Spinal cord (tissue), 10 donors: ENCODE measurements around the gene MFNG. TPM values are rescaled to one million over a fixed set of nuclear protein-coding genes. Genes with fewer than 3 reads are reported as not detected.
A peak's percentile ranks its signal among the peaks of the same experiment; 100 is the strongest.

Source experiments
- DNase-seq, 6 donors: peaks; one replicate each; pipeline versions ENCODE4 v3.0.0 to v3.0.0-alpha.2; 2013 to 2015; ENCODE audit warnings: low spot score in 6 of 6, low read depth in 4 of 6
- H3K27ac ChIP-seq: one replicate; pipeline ENCODE4 v1.5.1; 2013; ENCODE audit warnings: low read depth, low read length, control low read depth
- H3K27me3 ChIP-seq: one replicate; pipeline ENCODE4 v1.6.1; 2013; ENCODE audit warnings: low read length; ENCODE audit not compliant: control insufficient read depth, insufficient read depth
- H3K36me3 ChIP-seq: one replicate; pipeline ENCODE4 v1.6.1; 2013; ENCODE audit warnings: low read length; ENCODE audit not compliant: control insufficient read depth, insufficient read depth
- H3K4me1 ChIP-seq: one replicate; pipeline ENCODE4 v1.6.1; 2013; ENCODE audit warnings: low read length; ENCODE audit not compliant: control insufficient read depth, insufficient read depth
- H3K4me3 ChIP-seq: one replicate; pipeline ENCODE4 v1.5.1; 2013; ENCODE audit warnings: low read depth, low read length, control low read depth
- H3K9me3 ChIP-seq: one replicate; pipeline ENCODE4 v1.6.1; 2013; ENCODE audit warnings: low read length; ENCODE audit not compliant: control insufficient read depth, insufficient read depth
- WGBS: methylation state at CpG from one replicate; pipeline ENCODE4 v1.1.5; 2013; ENCODE audit warnings: missing lambda C conversion rate; ENCODE audit not compliant: insufficient coverage; 5-methylcytosine and 5-hydroxymethylcytosine counted together
- polyA plus RNA-seq, 2 donors: library from polyadenylated mRNA; unstranded; fragments of 120-200 nt; gene quantifications; one replicate each; pipeline ENCODE4 v1.2.1, GENCODE V29; 2013; ENCODE audit not compliant: insufficient read length in 2 of 2
- total RNA-seq, 2 donors: library from RNA; depleted of rRNA in 1 of 2; stranded (reverse); fragments of 120-200 nt in 1 of 2; fragments of >200 nt in 1 of 2; gene quantifications; one replicate each; pipeline versions ENCODE4 v1.2.3 to v1.2.4, GENCODE V29; 2013 to 2014
- donor health status: healthy.

Gene MFNG
- total and polyA plus RNA-seq, 4 donors, result 3.6 to 12.6 (median 11.2) TPM

GRCh38 chr22:37428649-37429586, 57.3 kb downstream of the MFNG start:
- H3K4me3 ChIP-seq, result no peak overlapping the region
- peak in 2 of 6 donors; percentile 87 for DNase-seq
- H3K27ac ChIP-seq, result no peak overlapping the region
- no peaks in the 10 kb centered on the region for H3K9me3 ChIP-seq
- H3K36me3 ChIP-seq, result no peaks in the 10 kb centered on the region
- 29% methylated on average over 11 of the region's 15 CpGs for WGBS
- H3K4me1 ChIP-seq, result peaks cover 59% of the 10 kb centered on the region
- peaks cover 35% of the 10 kb centered on the region for H3K27me3 ChIP-seq

- H3K27ac ChIP-seq, result no peak overlapping the region
- peaks cover 1% of the 10 kb centered on the region for H3K36me3 ChIP-seq
- DNase-seq, result no peak
- 15% methylated on average over 58 of the region's 59 CpGs for WGBS
- peaks cover 37% of the 10 kb centered on the region for H3K27me3 ChIP-seq
- H3K9me3 ChIP-seq, result no peaks in the 10 kb centered on the region
- H3K4me1 ChIP-seq, result peaks cover 58% of the 10 kb centered on the region
- peak overlapping the region; percentile 31 for H3K4me3 ChIP-seq
These were observed 58.2 kb downstream of the MFNG start for GRCh38 chr22:37427711-37428635.

DNA sequence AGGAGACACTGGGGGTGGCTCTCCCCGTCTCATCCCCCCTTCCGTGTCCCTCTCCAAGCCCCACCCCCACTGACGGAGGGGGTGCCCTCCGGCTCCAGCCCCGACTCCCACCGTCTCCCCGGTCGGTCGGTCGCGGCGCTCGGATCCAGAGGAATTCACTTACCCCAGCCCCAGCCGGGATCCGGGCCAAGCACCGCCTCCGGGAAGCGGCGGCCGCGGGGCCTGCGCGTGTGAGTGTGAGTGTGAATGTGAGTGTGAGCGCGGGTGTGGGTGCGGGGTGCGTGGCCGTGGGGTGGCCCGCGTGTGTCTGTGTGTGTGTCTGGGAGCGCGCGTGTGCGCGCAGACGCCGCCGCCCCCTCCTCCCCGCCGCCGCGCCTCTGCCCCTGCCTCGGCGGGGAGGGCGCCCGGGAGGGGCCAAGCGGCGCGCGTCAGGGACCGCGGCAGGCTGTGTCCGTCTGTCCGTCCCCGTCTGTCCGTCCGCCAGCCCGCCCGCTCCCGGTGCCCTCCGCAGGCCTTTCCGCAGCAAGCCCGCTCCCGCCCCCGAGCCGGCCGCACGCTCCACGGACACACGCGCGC, 59.0 kb downstream of the MFNG start, which contains the start of gene ELFN2:
Gene ELFN2 (minus strand): TSS at position 345 of the 576 bp plus-strand sequence. CDS start 51,945 bp downstream, outside the sequence.
- Histone ChIP-seq H3K4me3 (peak within 1 kb of the TSS; percentile 57), H3K9me3 (no peaks in the 10 kb centered on the region), H3K27ac (peak within 1 kb of the TSS; percentile 52), H3K4me1 (peaks cover 63% of the 10 kb centered on the region), H3K36me3 (peaks cover 4% of the 10 kb centered on the region), H3K27me3 (peaks cover 35% of the 10 kb centered on the region)
- DNase-seq, result peak in 2 of 6 donors; percentile 80 to 83
- under 1% methylated on average over 70 of the region's 72 CpGs for WGBS

DNA sequence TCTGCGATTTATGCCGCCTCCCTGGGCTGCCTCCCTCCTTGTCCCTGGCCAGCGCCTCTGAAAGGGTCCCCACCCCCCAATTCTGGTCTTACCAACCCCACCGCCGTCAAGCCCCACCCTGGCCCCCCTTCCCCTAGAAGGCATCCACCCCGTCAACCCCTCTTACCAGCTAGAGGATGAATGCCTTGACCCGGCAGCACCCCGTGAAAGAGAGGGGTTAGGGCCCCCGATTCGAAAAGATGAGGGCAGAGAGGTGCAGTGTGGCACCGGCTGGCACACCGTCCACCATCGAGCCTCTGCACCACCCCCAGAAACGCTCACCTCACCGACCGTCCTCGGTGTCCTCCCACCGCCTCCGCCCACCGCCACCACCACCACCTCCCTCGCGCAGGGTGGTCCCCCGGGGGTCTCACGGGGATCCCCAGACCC, 59.5 kb downstream of the MFNG start:
- 2% methylated on average over 18 of the region's 24 CpGs for WGBS
- DNase-seq, result no peak
- Histone ChIP-seq H3K27ac (peak overlapping the region; percentile 52), H3K4me1 (peaks cover 68% of the 10 kb centered on the region), H3K27me3 (peaks cover 37% of the 10 kb centered on the region), H3K36me3 (peaks cover 4% of the 10 kb centered on the region), H3K9me3 (no peaks in the 10 kb centered on the region), H3K4me3 (peak overlapping the region; percentile 57)

- Histone ChIP-seq H3K4me1 (peaks cover 75% of the 10 kb centered on the region), H3K9me3 (no peaks in the 10 kb centered on the region), H3K36me3 (peaks cover 7% of the 10 kb centered on the region), H3K4me3 (peak overlapping the region; percentile 57), H3K27ac (peak overlapping the region; percentile 48), H3K27me3 (peaks cover 41% of the 10 kb centered on the region)
- peak in 2 of 6 donors; percentile 63 to 75 for DNase-seq
- 6% methylated on average over 35 of the region's 43 CpGs for WGBS
These were observed 60.1 kb downstream of the MFNG start for GRCh38 chr22:37425800-37426705.

DNA sequence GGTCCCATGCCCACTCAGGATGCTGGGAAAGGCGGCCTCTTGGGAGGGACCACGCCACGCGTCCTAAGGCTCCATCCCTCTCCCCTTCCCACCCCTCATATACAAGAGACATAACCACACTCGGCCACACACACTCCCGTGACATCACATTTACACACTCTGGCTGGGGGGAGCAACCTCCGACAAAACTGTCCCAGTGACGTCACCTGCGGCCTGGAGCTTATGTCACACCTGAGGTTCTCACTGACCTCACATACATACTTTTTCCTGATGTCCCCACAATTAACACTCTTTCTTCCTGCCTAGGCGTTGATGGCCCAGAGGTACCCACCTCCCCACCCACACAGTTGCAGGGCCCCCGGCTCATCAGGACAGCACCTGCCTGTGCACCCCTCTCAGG, 60.8 kb downstream of the MFNG start:
- Histone ChIP-seq H3K36me3 (peaks cover 7% of the 10 kb centered on the region), H3K27ac (no peak overlapping the region), H3K9me3 (no peaks in the 10 kb centered on the region), H3K27me3 (peaks cover 48% of the 10 kb centered on the region), H3K4me1 (peaks cover 82% of the 10 kb centered on the region), H3K4me3 (peak overlapping the region; percentile 57)
- 67% methylated on average over 11 of the region's 11 CpGs for WGBS
- no peak for DNase-seq

DNA sequence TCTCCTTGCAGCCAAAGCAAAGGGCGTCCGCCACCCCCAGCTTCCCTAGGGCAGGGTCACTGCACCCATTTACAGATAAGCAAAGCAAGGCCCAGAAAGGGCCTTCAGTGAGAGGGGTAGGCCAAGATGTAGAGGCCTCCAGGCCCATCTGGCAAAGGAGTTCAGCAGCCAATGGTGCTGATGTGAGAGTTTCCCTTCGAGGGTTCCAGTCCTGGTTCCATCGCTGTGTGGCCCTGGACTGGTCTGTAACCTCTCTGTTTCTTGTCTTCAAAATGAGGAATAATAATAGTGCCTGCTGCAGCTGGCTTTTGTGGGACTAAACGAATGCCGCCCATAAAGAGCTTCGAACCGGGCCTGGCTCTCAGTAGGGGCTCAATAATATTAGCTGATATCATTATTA, 62.9 kb downstream of the MFNG start:
- H3K27ac ChIP-seq, result no peak overlapping the region
- H3K36me3 ChIP-seq, result peaks cover 7% of the 10 kb centered on the region
- no peak overlapping the region for H3K4me3 ChIP-seq
- peaks cover 89% of the 10 kb centered on the region for H3K4me1 ChIP-seq
- 90% methylated on average over 2 of the region's 8 CpGs for WGBS
- H3K27me3 ChIP-seq, result peaks cover 52% of the 10 kb centered on the region
- no peaks in the 10 kb centered on the region for H3K9me3 ChIP-seq
- DNase-seq, result no peak

- no peak overlapping the region for H3K27ac ChIP-seq
- peaks cover 39% of the 10 kb centered on the region for H3K27me3 ChIP-seq
- peaks cover 93% of the 10 kb centered on the region for H3K4me1 ChIP-seq
- H3K4me3 ChIP-seq, result no peak overlapping the region
- WGBS, result 47% methylated on average over 4 of the region's 9 CpGs
- H3K9me3 ChIP-seq, result no peaks in the 10 kb centered on the region
- DNase-seq, result no peak
- peaks cover 19% of the 10 kb centered on the region for H3K36me3 ChIP-seq
These were observed 64.7 kb downstream of the MFNG start for GRCh38 chr22:37421468-37421877.
